Epithelial cell of proximal tubule (primary cell): ENCODE results near the gene MCTP2. TPM values are rescaled to one million over a fixed set of nuclear protein-coding genes. Genes with fewer than 3 reads are reported as not detected.

Experiments
- DNase-seq: peaks from one replicate; pipeline ENCODE4 v3.0.0-alpha.2; 2011; ENCODE audit warnings: low read depth
- H3K4me3 ChIP-seq: 2 replicates; pipeline ENCODE4 v1.5.1; 2011; ENCODE audit warnings: low read depth, mild to moderate bottlenecking, low read length
- total RNA-seq: library from RNA; depleted of rRNA; stranded (reverse); fragments of >200 nt; gene quantifications from 2 replicates; pipeline ENCODE4 v1.2.3, GENCODE V29; 2015
- TF ChIP-seq, protein P1 (sequence below): conservative IDR thresholded peaks from 2 replicates; pipeline ENCODE4 v1.5.1; 2012; ENCODE audit warnings: low read depth, mild to moderate bottlenecking, low read length

Gene MCTP2
- total RNA-seq, 1 donor from 2014 or later: 7.5 TPM

- no peak overlapping the region for H3K4me3 ChIP-seq
- TF ChIP-seq, protein P1, sequence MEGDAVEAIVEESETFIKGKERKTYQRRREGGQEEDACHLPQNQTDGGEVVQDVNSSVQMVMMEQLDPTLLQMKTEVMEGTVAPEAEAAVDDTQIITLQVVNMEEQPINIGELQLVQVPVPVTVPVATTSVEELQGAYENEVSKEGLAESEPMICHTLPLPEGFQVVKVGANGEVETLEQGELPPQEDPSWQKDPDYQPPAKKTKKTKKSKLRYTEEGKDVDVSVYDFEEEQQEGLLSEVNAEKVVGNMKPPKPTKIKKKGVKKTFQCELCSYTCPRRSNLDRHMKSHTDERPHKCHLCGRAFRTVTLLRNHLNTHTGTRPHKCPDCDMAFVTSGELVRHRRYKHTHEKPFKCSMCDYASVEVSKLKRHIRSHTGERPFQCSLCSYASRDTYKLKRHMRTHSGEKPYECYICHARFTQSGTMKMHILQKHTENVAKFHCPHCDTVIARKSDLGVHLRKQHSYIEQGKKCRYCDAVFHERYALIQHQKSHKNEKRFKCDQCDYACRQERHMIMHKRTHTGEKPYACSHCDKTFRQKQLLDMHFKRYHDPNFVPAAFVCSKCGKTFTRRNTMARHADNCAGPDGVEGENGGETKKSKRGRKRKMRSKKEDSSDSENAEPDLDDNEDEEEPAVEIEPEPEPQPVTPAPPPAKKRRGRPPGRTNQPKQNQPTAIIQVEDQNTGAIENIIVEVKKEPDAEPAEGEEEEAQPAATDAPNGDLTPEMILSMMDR: no peak
- DNase-seq: no peak
Observed at GRCh38 chr15:94282269-94283250, 51.2 kb downstream of the MCTP2 start.

DNA sequence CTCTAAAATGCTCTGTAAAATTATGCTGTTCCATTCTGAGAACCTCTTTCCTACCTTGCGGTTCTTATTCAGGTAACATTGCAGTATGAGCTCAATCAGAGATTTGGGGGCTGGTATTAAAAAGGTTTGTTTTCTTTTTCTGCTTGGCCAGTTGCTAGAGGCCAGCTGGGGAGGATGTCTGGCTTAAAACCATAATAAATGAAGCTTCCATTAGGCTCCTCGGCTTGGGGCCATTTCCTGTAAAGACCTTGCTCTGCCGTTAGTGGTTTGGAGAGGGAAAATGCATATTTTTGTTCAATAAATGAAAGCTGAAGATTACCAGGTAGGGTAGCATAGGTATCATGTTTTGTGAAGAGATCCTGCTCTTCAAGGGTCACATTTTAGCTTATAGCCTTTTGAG lies 55.2 kb downstream of the MCTP2 start:
- DNase-seq: no peak
- H3K4me3 ChIP-seq: no peak overlapping the region
- TF ChIP-seq, protein P1: no peak

DNA sequence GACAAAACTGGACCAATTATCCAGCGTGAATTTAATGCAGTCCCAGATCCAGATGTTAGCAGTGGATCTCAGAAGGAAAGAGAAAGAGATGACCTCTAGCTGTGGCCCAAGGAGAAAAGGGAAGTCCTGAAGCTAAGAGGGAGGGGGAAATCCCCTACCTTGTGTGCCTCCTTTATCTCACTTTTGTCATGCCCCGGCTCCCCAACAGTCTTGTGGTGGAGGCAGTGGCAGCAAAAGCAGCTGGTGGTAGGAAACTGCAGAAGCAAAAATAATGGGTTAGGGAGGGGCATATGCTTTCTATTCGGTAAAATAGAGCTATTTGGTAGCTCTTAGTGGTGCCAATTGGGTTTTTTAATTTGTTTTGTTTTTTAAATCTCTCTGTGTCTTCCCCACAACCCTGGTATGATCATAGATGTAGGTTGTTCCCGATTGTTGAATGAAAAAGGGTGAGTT lies 56.5 kb downstream of the MCTP2 start:
- DNase-seq: no peak
- H3K4me3 ChIP-seq: no peak overlapping the region
- TF ChIP-seq, protein P1: no peak

- no peak overlapping the region for H3K4me3 ChIP-seq
- no peak for DNase-seq
- TF ChIP-seq, protein P1: no peak
Observed at GRCh38 chr15:94290730-94291129, 59.4 kb downstream of the MCTP2 start.

- DNase-seq: no peak
- no peak overlapping the region for H3K4me3 ChIP-seq
- TF ChIP-seq, protein P1: no peak
Observed at GRCh38 chr15:94293411-94294402, 62.3 kb downstream of the MCTP2 start.

GRCh38 chr15:94294556-94294955 lies 63.2 kb downstream of the MCTP2 start:
- no peak overlapping the region for H3K4me3 ChIP-seq
- TF ChIP-seq, protein P1: no peak
- no peak for DNase-seq
